ENCODE data around the gene CTBP2.
"Not testable (repeated sequence)": the region's sequence is repeated elsewhere in the genome, so short reads cannot be mapped to it uniquely, and the experiment has no call there.

The CTBP2 gene

GRCh38 chr10:125067764-125068163 is 92.6 kb downstream of the CTBP2 start:
- DNase-seq (ENCODE audit: low read depth in 1 of 2, low spot score in 1 of 2) = no peak

- no peak for DNase-seq (ENCODE audit: low read depth in 1 of 2, low spot score in 1 of 2)
Observed at GRCh38 chr10:125066764-125067450, 93.5 kb downstream of the CTBP2 start.

GRCh38 chr10:125064681-125065492 is 95.5 kb downstream of the CTBP2 start:
- no peak for DNase-seq (ENCODE audit: low read depth in 1 of 2, low spot score in 1 of 2)

- no peak for DNase-seq (ENCODE audit: low read depth in 1 of 2, low spot score in 1 of 2)
Observed at GRCh38 chr10:125063256-125063925, 97.0 kb downstream of the CTBP2 start.

GRCh38 chr10:125062914-125063230 is 97.5 kb downstream of the CTBP2 start:
- DNase-seq (ENCODE audit: low read depth in 1 of 2, low spot score in 1 of 2) = no peak

- DNase-seq (ENCODE audit: low read depth in 1 of 2, low spot score in 1 of 2) = no peak
Observed at GRCh38 chr10:125062227-125062913, 98.0 kb downstream of the CTBP2 start.

- DNase-seq (ENCODE audit: low read depth in 1 of 2, low spot score in 1 of 2) = no peak
Observed at GRCh38 chr10:125061557-125062226, 98.7 kb downstream of the CTBP2 start.

GRCh38 chr10:125060826-125061556 is 99.4 kb downstream of the CTBP2 start:
- DNase-seq (ENCODE audit: low read depth in 1 of 2, low spot score in 1 of 2) = no peak

GRCh38 chr10:125060482-125060825 is 99.9 kb downstream of the CTBP2 start:
- DNase-seq (ENCODE audit: low read depth in 1 of 2, low spot score in 1 of 2) = no peak

GRCh38 chr10:125060026-125060425 is 100.3 kb downstream of the CTBP2 start:
- no peak for DNase-seq (ENCODE audit: low read depth in 1 of 2, low spot score in 1 of 2)

- DNase-seq (ENCODE audit: low read depth in 1 of 2, low spot score in 1 of 2) = not testable (repeated sequence)
Observed at GRCh38 chr10:125059348-125059747, 101.0 kb downstream of the CTBP2 start.

GRCh38 chr10:125057158-125058001 is 103.0 kb downstream of the CTBP2 start:
- DNase-seq (ENCODE audit: low read depth in 1 of 2, low spot score in 1 of 2) = no peak

GRCh38 chr10:125056161-125057132 is 103.9 kb downstream of the CTBP2 start:
- no peak for DNase-seq (ENCODE audit: low read depth in 1 of 2, low spot score in 1 of 2)

GRCh38 chr10:125055446-125055845 is 104.9 kb downstream of the CTBP2 start:
- DNase-seq (ENCODE audit: low read depth in 1 of 2, low spot score in 1 of 2) = no peak

GRCh38 chr10:125054669-125055268 is 105.6 kb downstream of the CTBP2 start:
- no peak for DNase-seq (ENCODE audit: low read depth in 1 of 2, low spot score in 1 of 2)

- no peak for DNase-seq (ENCODE audit: low read depth in 1 of 2, low spot score in 1 of 2)
Observed at GRCh38 chr10:125054216-125054615, 106.1 kb downstream of the CTBP2 start.

- DNase-seq (ENCODE audit: low read depth in 1 of 2, low spot score in 1 of 2) = no peak
Observed at GRCh38 chr10:125052146-125052545, 108.2 kb downstream of the CTBP2 start.

- no peak for DNase-seq (ENCODE audit: low read depth in 1 of 2, low spot score in 1 of 2)
Observed at GRCh38 chr10:125050383-125050782, 110.0 kb downstream of the CTBP2 start.
